Motor neuron (in vitro differentiated cells): ENCODE measurements around the gene FSTL4. TPM values are rescaled to one million over a fixed set of nuclear protein-coding genes. Genes with fewer than 3 reads are reported as not detected.

Experiments used
- ATAC-seq, 8 experiments: fragments of 200-7000 bp; cut with Tn5 transposase; replicated peaks in 6 of 8; 2 replicates each; pipeline ENCODE4 v1.8.0; 2021; ENCODE audit warnings: mild to moderate bottlenecking in 8 of 8, moderate library complexity in 8 of 8
- H3K27ac ChIP-seq, 2 donors: fragments of 250-450 bp; sonication (Bioruptor Pico); 2 replicates each; pipeline ENCODE4 v1.9.0; 2021; ENCODE audit warnings: antibody characterized with exemption in 2 of 2, mild to moderate bottlenecking in 2 of 2, moderate library complexity in 1 of 2
- H3K4me1 ChIP-seq, 2 donors: fragments of 250-450 bp; sonication (Bioruptor Pico); replicated peaks in 1 of 2; 2 replicates each; pipeline ENCODE4 v1.6.1; 2021; ENCODE audit warnings: antibody characterized with exemption in 2 of 2, mild to moderate bottlenecking in 2 of 2, moderate library complexity in 1 of 2
- H3K4me3 ChIP-seq, 5 donors: fragments of 250-450 bp; sonication (Bioruptor Pico); 2 replicates each; pipeline ENCODE4 v1.9.0; 2021; ENCODE audit warnings: antibody characterized with exemption in 5 of 5, mild to moderate bottlenecking in 5 of 5, moderate library complexity in 4 of 5
- WGBS, 10 experiments: fragments of 450-650 bp; shearing (Covaris generic); methylation state at CpG; one replicate each; pipeline ENCODE4 v1.0.0; 2022; 5-methylcytosine and 5-hydroxymethylcytosine counted together
- in situ Hi-C, 9 experiments: fragments of 400-800 bp; cut with MboI; loops; one replicate each; pipeline ENCODE4 v1.15.0; 2021; ENCODE audit warnings: low sequenced_read_pairs in 9 of 9, low pct_unique_long_range_greater_than_20kb in 2 of 9; ENCODE audit not compliant: unreplicated experiment in 9 of 9
- total RNA-seq, 8 experiments: library from RNA; unstranded; fragments of 300-600 nt; gene quantifications; 2 replicates each; pipeline versions ENCODE4 v1.2.3 to v1.2.4, GENCODE V29; 2022

FSTL4 gene
- total RNA-seq, 8 experiments from 2014 or later: 0.13 to 5.5 (median 1.9) TPM

GRCh38 chr5:133370036-133370831, 242.1 kb downstream of the FSTL4 start:
- Histone ChIP-seq H3K27ac (no peak overlapping the region), H3K4me3 (no peak overlapping the region), H3K4me1 (peaks cover 15 to 24% of the 10 kb centered on the region in 2 donors)
- WGBS, 10 experiments: 0 to 100% (median 90%) methylated on average over 1 to 6 of the region's 8 CpGs; no CpG with 5 or more reads in 1 of the 10 experiments
- in situ Hi-C loops: no loop called here
- peak in 2 of 8 experiments; percentile 25 to 67 for ATAC-seq

DNA sequence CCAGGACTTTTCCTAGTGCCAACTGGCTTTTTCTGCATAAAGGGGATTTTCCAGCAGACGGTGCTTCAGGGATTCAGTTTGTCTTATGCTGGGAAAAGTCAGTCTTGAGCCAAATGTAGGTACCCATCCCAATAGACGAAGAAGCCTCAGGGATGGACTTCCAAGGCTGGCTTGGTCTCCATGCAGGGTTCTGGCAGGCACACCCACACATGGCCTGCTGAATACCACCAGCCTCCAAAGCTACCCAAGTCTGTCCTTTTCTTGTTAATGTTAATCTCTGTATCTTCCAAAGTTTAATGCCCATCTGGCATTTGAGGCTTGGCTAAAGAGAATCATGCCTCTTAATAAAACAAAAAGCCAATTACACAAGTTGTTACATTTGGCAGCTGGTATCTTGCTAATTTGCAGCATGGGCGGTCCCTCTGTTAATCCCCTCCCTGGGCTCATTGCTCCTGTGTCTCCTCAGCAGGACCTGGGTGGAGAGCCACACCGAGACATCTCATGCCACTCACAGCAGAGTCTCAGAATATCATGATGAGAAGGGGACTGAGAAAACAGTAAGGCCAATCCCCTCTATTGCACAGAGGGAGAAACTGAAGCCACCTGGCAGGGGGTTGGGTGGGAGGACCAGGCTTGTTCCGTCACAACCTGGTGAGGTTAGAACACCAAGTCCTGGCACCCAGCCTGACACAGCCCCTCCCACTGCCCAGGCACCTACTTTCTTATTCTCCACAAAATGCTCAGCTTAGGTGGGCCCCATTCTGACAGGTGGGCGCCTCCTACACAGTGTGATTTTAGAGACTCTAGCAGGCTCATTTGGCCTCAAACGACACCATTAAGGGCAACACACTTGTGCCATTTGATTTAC, 243.2 kb downstream of the FSTL4 start:
- in situ Hi-C loops: no loop called here
- no peak for ATAC-seq
- Histone ChIP-seq H3K27ac (no peak overlapping the region), H3K4me3 (no peak overlapping the region), H3K4me1 (peaks cover 15 to 32% of the 10 kb centered on the region in 2 donors)
- WGBS, 10 experiments: 0 to 100% (median 88%) methylated on average over 1 to 5 of the region's 7 CpGs; no CpG with 5 or more reads in 2 of the 10 experiments

DNA sequence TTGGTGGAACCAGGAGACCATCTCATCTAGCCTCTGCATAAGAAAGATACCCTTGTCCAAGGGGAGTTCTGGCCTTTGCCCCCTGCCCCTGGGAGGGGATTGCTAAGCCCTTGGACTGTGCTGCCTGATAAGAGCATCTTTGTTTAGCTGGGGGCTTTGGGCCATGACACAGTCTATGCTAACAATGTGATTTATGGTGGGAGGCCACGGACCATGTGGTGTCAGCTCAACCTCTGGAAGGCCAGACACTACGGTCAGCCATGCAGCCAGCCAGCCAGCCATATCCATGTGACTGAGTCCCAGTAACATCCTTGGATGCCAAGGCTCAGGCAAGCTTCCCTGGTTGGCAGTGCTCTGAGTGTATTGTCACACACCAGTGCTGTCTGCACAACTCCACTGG, 244.4 kb downstream of the FSTL4 start:
- H3K4me1 ChIP-seq: peaks cover 15 to 41% of the 10 kb centered on the region in 2 donors
- in situ Hi-C loops: no loop called here
- H3K4me3 ChIP-seq: no peak overlapping the region
- no peak overlapping the region for H3K27ac ChIP-seq
- 21 to 80% methylated on average over 1 to 2 of the region's 2 CpGs; no CpG with 5 or more reads in 8 of the 10 experiments for WGBS, 10 experiments
- no peak for ATAC-seq

DNA sequence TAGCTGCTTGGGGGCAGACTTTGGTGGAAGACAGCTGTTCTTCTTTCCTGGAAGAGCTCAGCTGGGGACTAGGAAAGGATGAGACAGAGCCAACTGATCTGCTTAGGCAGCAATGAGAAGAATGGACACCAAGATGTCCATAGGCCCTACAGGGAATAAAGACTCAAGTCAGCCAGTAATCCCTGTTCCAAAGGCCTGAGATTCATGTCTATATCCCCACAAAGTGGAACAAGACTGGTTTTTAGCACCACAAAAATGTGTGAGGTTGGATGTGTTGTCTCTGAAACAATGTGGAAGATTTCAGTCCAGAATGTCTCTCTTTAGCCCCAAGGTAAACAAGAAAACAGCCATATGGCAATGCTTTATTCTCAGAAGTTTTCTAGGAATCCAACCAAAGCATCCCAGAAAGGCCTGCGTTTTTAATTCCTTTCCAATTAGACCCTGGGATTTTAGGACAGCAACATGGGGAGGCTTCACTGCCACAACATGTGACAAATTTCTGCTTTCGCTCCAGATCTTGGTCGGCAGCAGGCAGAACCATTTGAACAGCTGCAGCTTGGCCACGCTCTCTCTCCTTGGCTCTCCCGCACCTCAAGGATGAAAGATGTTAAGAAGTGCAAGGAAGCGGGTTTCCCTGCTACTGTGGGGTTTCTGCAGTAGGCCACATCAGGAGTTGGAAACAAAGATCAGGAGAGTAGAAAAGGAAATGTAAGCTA, 245.1 kb downstream of the FSTL4 start:
- peak in 1 of 8 experiments; percentile 49 for ATAC-seq
- Histone ChIP-seq H3K4me1 (peaks cover 15 to 37% of the 10 kb centered on the region in 2 donors), H3K27ac (no peak overlapping the region), H3K4me3 (no peak overlapping the region)
- in situ Hi-C loops: no loop called here
- 15 to 100% (median 63%) methylated on average over 1 to 6 of the region's 6 CpGs; no CpG with 5 or more reads in 2 of the 10 experiments for WGBS, 10 experiments

DNA sequence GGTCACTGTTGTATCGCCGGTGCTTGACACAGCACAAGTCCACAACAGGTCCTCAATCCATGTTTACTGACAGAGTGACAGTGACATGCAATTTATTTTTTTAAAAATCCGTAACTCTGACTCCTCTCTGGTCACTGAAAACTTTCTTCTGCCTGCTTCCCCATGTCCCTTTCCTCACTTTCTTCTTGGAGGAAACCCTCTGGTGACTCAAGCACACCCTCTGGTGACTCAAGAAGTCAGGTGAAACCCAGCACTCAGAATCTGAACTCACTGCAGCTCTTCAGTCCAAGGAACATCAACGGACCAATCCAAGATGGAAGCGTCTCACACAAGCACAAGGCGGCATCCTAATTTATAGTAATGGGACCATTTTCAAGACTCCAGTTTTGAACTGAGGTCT, 245.9 kb downstream of the FSTL4 start:
- Histone ChIP-seq H3K27ac (no peak overlapping the region), H3K4me1 (peaks cover 10 to 33% of the 10 kb centered on the region in 2 donors), H3K4me3 (no peak overlapping the region)
- WGBS, 10 experiments: 80 to 100% (median 99%) methylated on average over 1 to 6 of the region's 6 CpGs; no CpG with 5 or more reads in 2 of the 10 experiments
- in situ Hi-C loops: no loop called here
- no peak for ATAC-seq

DNA sequence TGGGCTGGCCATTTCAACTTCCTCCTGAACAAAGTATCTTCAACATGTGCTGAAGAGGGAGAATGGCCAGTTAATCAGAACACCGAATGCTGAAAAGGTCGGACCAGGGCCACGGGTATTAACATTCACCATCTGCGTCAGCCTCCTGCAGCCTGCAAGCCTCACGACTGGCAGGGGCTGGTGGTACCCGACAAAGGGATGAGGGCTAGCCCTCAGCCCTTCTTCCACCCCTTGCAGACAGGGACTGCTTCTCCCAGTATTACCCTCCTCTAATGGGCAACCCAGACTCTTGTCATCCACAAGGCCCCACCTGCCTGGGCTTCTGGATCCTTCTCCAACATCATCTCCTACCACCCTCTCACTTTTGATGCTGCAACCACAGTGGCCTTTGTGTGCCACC, 246.6 kb downstream of the FSTL4 start:
- Histone ChIP-seq H3K27ac (peak overlapping the region; percentile 7 to 65), H3K4me1 (peaks cover 10 to 33% of the 10 kb centered on the region in 2 donors), H3K4me3 (no peak overlapping the region)
- WGBS, 10 experiments: 0 to 83% (median 40%) methylated on average over 1 to 5 of the region's 6 CpGs; no CpG with 5 or more reads in 3 of the 10 experiments
- ATAC-seq: no peak
- in situ Hi-C loops: no loop called here

DNA sequence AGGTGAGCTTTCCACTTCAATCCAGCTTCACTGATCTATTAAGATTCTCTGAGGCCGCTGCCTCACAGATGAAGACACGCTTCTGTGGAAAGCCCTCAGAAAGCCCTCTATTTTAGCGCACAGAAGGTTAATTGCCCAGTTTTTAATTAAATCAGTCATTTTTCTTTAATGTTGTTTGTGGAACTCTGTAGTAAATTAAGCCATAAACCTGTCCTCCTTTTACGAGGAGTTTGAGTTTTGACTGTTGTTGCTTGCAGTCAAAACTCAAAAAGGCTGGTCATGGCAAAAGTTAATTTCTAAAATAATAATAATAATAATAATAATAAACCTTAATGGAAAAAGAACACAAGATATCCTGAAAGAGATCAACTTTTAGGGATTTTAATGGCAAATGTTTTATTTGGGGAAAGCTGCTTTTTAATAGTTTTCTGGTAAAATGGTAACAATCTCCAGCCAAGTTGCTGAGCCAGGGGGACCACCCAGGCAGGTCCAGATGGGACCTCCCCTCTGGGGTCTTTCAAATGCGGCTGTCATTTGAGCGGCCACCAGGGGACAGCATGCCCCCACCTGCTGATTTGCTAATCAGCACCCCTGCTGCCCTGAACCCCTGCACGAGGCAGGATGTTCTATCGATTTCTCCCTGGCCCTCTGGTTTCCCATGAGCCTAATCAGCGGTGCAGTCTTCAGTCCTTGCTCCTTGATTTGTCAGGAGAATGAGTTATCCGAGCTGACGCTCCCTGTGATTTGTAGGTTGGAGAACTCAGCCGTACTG, 247.2 kb downstream of the FSTL4 start:
- WGBS, 10 experiments: 10 to 53% (median 25%) methylated on average over 1 to 9 of the region's 12 CpGs; no CpG with 5 or more reads in 1 of the 10 experiments
- in situ Hi-C loops: no loop called here
- Histone ChIP-seq H3K4me1 (peaks cover 10 to 37% of the 10 kb centered on the region in 2 donors), H3K27ac (no peak overlapping the region), H3K4me3 (no peak overlapping the region)
- peak in 5 of 8 experiments; percentile 88 to 96 (median 89) for ATAC-seq

DNA sequence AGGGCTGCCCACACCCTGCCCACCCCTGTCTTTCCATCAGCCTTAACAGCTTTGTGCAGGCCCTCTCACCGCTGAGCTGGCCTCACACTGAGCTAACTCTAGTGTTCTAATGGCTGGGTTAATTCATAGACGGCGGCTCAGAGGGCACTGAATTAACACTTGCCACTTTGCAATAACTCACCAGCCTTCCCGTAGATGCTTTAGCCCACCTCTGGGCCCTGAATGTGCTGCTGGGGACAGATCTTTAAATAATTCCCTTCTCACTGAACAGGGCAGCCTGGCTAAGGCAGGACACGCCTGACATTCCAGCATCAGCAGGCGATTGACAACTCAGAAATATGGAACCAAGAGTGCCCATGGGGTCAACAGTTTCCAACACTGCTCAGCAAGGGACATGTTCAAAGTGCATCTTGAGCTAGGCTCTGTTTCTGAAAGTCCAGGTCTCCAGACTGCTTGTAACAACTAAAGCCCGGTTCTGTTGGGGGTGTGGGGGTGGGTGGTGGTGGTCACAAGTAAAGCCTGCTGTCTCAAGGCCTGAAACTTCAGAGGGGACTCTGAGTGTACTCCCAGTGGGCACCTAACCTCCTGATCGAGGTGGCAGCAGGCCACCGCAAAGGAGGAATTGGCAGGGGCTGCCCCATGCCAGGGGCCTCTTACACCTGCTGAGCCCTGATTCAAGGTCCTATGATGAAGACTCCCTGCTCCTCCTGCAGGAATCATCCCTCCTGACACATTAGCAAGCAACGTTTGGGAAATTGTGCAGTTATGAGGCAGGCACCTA, 248.3 kb downstream of the FSTL4 start:
- peak in 2 of 8 experiments; percentile 22 to 27 for ATAC-seq
- Histone ChIP-seq H3K4me1 (peaks cover 10 to 37% of the 10 kb centered on the region in 2 donors), H3K27ac (no peak overlapping the region), H3K4me3 (no peak overlapping the region)
- 20 to 83% (median 68%) methylated on average over 1 to 6 of the region's 10 CpGs; no CpG with 5 or more reads in 2 of the 10 experiments for WGBS, 10 experiments
- in situ Hi-C loops: no loop called here

- WGBS, 10 experiments: 6 to 100% (median 83%) methylated on average over 1 to 7 of the region's 7 CpGs
- peak in 1 of 8 experiments; percentile 20 for ATAC-seq
- peaks cover 10 to 33% of the 10 kb centered on the region in 2 donors for H3K4me1 ChIP-seq
- in situ Hi-C loops: no loop called here
- H3K4me3 ChIP-seq: no peak overlapping the region
- no peak overlapping the region for H3K27ac ChIP-seq
These were observed 249.9 kb downstream of the FSTL4 start for GRCh38 chr5:133362438-133362837.

- no peak overlapping the region for H3K4me3 ChIP-seq
- peaks cover 10 to 33% of the 10 kb centered on the region in 2 donors for H3K4me1 ChIP-seq
- ATAC-seq: peak in 1 of 8 experiments; percentile 35
- H3K27ac ChIP-seq: no peak overlapping the region
- 0 to 100% (median 58%) methylated on average over 1 of the region's 1 CpG; no CpG with 5 or more reads in 2 of the 10 experiments for WGBS, 10 experiments
- in situ Hi-C loops: no loop called here
These were observed 250.4 kb downstream of the FSTL4 start for GRCh38 chr5:133361922-133362321.

- H3K4me1 ChIP-seq: peaks cover 10 to 29% of the 10 kb centered on the region in 2 donors
- in situ Hi-C loops: no loop called here
- H3K4me3 ChIP-seq: no peak overlapping the region
- 42 to 75% (median 59%) methylated on average over 7 to 18 of the region's 18 CpGs for WGBS, 10 experiments
- no peak overlapping the region for H3K27ac ChIP-seq
- ATAC-seq: no peak
These were observed 251.5 kb downstream of the FSTL4 start for GRCh38 chr5:133360693-133361472.
